IPS-15b (cell line): ENCODE measurements around the gene PCED1B.

ENCODE experiments used
- H3K27me3 ChIP-seq: one replicate; pipeline ENCODE4 v1.6.1; 2013; ENCODE audit warnings: low read length; ENCODE audit not compliant: control insufficient read depth, insufficient read depth
- H3K36me3 ChIP-seq: one replicate; pipeline ENCODE4 v1.6.1; 2013; ENCODE audit warnings: low read length; ENCODE audit not compliant: control insufficient read depth, insufficient read depth
- H3K4me1 ChIP-seq: one replicate; pipeline ENCODE4 v1.6.1; 2013; ENCODE audit warnings: mild to moderate bottlenecking, low read length; ENCODE audit not compliant: control insufficient read depth, insufficient read depth
- H3K4me3 ChIP-seq: one replicate; pipeline ENCODE4 v1.5.1; 2013; ENCODE audit warnings: low read depth, low read length
- H3K9ac ChIP-seq: one replicate; pipeline ENCODE4 v1.6.1; 2013; ENCODE audit warnings: low read depth, mild to moderate bottlenecking, low read length
- H3K9me3 ChIP-seq: one replicate; pipeline ENCODE4 v1.6.1; 2013; ENCODE audit warnings: mild to moderate bottlenecking, low read length; ENCODE audit not compliant: control insufficient read depth, insufficient read depth

PCED1B gene

DNA sequence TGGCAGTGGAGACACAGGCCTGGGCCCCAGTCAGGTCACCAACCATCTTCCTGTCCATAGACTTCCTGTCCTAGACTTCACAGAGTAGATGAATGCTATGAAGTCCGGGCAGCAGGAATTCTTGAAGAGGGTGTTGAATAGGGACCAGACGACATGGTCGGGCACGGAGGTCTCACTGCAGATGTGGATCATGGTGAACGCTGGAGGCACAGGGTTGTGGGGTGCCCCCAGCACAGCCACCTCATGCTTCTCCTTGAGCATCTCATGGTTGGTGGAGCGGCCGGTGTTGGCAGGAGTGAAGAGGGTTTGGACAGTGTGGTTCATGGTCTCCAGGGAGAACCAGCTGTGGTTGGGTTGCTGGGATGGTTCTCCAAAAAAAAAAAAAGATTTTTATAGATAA, 56.2 kb downstream of the PCED1B start:
- Histone ChIP-seq H3K36me3 (no peaks in the 10 kb centered on the region), H3K27me3 (no peaks in the 10 kb centered on the region), H3K4me1 (peaks cover 2% of the 10 kb centered on the region), H3K9me3 (no peaks in the 10 kb centered on the region), H3K4me3 (no peak overlapping the region), H3K9ac (no peak overlapping the region)

DNA sequence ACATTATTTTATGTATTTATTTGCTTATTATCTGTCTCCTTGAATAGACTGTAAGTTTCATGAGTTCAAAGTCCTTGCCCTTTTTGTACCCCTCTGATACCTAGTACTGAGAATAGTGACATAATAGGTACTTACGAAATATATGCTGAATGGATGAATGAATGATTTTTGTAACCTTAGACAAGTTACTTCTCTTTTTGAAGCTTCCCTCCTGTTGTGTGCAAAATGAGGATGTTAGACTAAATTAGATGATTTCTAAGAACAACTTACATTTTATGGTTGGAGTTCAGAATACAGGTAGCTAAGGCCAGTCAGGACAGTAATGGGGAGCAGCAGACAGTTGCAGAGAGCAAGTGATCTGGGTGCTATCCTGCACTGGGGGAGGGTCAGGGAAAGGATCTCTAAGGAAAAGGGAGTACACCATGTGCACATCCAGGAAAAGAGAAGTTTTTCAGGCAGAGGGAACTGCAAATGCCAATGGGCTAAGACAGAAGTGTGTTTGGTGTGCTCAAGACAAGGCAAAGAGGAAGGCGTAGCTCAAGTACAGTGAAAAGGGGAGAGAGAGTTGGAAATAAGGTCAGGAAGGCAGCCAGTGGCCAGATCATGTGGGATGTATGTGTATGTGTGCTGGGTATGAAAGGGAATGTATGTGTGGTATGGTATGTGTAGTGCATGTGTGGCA, 59.7 kb downstream of the PCED1B start:
- H3K4me3 ChIP-seq = no peak overlapping the region
- no peak overlapping the region for H3K9ac ChIP-seq
- H3K36me3 ChIP-seq = no peaks in the 10 kb centered on the region

DNA sequence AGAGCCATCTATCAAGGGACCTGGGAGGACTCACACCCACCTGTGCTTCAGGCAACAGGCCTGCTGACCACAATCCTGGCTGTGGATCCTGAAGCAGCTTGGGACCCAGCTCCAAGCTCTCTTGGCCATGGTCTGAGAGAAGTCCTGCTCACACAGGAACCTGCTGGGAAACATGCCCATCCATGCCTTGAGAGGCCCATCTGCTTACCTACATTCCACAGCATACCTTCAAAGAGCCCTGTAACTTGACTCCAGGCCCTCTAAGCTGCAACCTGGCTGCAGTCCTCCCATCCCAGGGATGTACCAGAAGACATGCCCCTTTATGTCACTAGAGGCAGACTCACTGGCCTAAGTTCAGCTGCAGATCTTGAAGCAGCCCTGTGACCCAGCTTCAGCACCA, 62.0 kb downstream of the PCED1B start:
- no peaks in the 10 kb centered on the region for H3K27me3 ChIP-seq
- H3K4me3 ChIP-seq = no peak overlapping the region
- no peaks in the 10 kb centered on the region for H3K36me3 ChIP-seq
- no peak overlapping the region for H3K9ac ChIP-seq
- no peaks in the 10 kb centered on the region for H3K9me3 ChIP-seq
- H3K4me1 ChIP-seq = no peaks in the 10 kb centered on the region

More for the DNA sequence above, 59.7 kb downstream of the PCED1B start:
- no peaks in the 10 kb centered on the region for H3K27me3 ChIP-seq
- H3K4me1 ChIP-seq = no peaks in the 10 kb centered on the region
- no peaks in the 10 kb centered on the region for H3K9me3 ChIP-seq

DNA sequence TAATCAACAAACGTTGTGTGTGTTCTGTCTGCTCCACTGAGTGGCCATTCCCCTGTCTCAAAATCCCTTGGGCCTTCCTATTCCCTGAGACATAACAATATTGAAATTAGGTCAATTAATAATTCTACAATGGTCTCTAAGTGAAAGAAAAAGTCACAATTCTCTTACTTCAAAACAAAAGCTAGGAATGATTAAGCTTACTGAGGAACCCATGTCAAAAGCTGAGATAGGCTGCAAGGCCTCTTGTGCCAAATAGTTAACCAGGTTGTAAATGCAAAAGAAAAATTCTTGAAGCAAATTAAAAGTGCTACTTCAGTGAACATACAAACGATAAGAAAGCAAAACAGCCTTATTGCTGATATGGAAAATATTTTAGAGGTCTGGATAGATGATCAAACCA, 65.3 kb downstream of the PCED1B start:
- H3K4me1 ChIP-seq = no peaks in the 10 kb centered on the region
- H3K27me3 ChIP-seq = no peaks in the 10 kb centered on the region
- H3K4me3 ChIP-seq = no peak overlapping the region
- no peak overlapping the region for H3K9ac ChIP-seq
- H3K9me3 ChIP-seq = no peaks in the 10 kb centered on the region
- H3K36me3 ChIP-seq = no peaks in the 10 kb centered on the region

DNA sequence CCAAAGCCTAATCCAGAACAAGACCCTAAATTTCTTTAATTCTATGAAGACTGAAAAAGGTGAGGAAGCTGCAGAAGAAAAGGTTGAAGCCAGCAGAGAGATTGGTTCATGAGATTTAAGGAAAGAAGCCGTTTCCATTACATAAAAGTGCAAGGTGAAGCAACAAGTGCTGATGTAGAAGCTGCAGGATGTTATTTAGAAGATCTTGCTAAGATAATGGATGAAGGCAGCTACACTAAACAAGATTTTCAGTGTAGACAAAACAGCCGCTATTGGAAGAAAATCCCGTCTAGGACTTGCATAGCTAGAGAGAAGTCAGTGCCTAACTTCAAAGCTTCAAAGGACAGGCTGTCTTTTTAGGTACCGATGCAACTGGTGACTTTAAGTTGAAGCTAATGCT, 65.8 kb downstream of the PCED1B start:
- Histone ChIP-seq H3K9me3 (no peaks in the 10 kb centered on the region), H3K4me3 (no peak overlapping the region), H3K27me3 (no peaks in the 10 kb centered on the region), H3K4me1 (no peaks in the 10 kb centered on the region), H3K9ac (no peak overlapping the region), H3K36me3 (no peaks in the 10 kb centered on the region)

DNA sequence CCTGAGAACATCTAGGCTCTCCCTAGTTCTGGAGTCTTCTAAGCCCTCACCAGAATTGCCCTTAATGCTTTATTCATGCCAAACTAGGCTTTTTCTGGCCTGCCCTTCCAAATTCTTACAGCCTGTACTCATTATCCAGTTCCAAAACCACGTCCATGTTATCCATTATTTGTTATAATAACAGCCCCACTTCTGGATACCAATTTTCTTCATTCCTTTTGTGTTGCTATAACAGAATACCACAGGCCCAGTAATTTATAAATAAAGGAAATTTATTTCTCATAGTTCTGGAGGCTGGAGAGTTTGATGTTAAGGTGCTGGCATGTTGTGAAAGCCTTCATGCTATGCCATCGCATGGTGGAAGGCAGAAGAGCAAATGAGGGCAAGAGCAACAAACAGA, 68.3 kb downstream of the PCED1B start:
- Histone ChIP-seq H3K4me1 (no peaks in the 10 kb centered on the region), H3K9ac (no peak overlapping the region), H3K27me3 (no peaks in the 10 kb centered on the region), H3K36me3 (no peaks in the 10 kb centered on the region), H3K9me3 (no peaks in the 10 kb centered on the region), H3K4me3 (no peak overlapping the region)

DNA sequence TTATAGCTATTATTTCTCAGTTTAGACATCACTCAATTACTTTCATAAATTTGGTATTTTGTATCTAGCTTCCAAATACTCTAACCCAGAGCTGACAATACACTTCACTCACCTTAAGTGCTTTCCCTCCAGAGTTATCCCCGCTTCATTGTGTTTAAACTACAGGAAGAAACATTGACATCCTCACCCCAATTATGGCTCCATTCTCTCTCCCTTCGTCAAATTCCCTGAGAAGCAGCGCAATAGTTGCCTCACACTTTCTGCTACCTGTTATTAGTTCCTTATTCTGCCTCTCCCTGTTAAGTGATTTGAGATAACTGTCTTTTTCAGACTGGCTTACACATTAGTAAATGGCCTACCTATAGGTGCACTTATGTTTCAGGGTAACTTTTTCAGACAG, 69.7 kb downstream of the PCED1B start:
- no peaks in the 10 kb centered on the region for H3K9me3 ChIP-seq

DNA sequence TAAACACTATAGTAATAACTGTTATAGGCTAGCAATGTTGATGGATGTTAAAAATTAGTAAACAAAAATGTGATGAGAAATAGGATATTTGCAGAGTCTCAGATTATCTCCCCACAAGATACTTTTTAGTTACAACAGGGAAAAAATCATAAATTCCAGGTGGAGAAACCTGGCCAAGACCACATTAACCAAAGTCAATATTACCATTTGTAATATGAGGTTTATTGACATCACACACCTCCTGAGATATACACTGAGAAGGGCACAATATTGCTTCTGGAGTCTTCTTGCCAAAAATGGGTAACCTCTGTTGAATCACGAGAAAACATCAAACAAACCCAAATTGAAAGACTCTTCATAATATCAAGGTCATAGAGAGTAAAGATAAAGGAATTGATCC, 72.7 kb downstream of the PCED1B start:
- Histone ChIP-seq H3K36me3 (no peaks in the 10 kb centered on the region), H3K4me3 (no peak overlapping the region), H3K27me3 (no peaks in the 10 kb centered on the region), H3K9me3 (no peaks in the 10 kb centered on the region), H3K4me1 (no peaks in the 10 kb centered on the region), H3K9ac (no peak overlapping the region)

More for the DNA sequence above, 69.7 kb downstream of the PCED1B start:
- Histone ChIP-seq H3K27me3 (no peaks in the 10 kb centered on the region), H3K4me1 (no peaks in the 10 kb centered on the region), H3K4me3 (no peak overlapping the region), H3K9ac (no peak overlapping the region), H3K36me3 (no peaks in the 10 kb centered on the region)

DNA sequence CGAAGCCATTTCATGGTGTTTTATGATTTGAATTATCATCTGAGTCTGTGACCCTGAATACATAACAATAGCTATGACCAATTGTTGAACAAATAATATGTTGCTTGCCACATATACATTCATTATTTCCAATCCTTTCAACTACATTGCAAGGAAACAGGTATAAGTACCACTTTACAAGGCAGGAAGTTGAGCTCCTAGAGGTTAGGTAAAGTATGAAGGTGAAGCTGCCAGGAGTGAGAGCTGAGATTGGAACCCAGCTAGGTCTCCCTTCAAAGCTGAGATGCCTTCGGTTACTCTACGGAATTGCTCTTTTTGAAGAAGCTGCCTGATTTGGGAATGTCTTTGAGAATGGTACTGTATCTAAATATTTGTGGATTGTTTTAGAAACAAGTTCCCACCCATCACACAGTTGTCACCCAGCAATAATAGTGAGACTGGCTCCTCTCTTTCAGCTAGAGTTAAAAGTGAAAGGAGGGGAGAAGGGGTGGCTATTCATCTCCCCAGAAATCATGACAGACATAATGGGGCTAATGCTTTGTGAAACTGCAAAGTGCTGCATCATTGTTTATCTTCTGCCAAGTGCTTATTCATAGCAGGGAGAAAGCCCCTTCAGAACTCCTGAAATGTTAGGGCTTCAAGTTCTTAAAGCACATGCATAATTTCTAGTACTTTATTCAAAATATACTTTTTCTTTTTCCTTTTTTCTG, 76.2 kb downstream of the PCED1B start:
- Histone ChIP-seq H3K36me3 (no peaks in the 10 kb centered on the region), H3K4me3 (no peak overlapping the region), H3K9me3 (no peaks in the 10 kb centered on the region), H3K4me1 (no peaks in the 10 kb centered on the region), H3K27me3 (no peaks in the 10 kb centered on the region), H3K9ac (no peak overlapping the region)

DNA sequence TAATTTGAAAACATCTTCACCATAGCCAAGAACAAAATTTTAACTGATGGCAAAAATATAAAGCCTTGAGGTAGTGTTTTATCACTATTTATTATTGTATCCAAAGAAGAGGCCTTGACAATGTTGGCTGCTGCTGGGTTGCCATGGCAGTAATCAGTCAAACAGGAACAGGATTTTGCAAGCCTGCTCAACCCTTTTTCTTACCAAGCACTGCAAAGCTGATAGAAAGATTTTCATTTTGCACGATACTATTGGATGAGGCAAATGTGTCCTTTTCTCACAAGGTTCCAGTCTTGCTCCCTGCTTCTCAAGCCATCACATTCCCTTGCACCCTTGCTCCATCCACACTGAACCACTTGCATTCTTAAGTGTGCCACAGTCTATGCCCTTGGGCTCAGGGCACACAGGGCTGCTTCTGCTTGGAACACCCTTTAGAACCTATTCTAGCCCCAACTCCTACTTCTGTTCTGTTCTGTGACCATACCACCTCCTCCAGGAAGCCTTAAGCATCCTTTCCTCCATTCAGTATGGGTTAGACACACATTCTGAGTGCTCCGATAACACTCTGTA, 76.8 kb downstream of the PCED1B start:
- Histone ChIP-seq H3K4me1 (no peaks in the 10 kb centered on the region), H3K36me3 (no peaks in the 10 kb centered on the region), H3K9me3 (no peaks in the 10 kb centered on the region), H3K27me3 (no peaks in the 10 kb centered on the region), H3K4me3 (no peak overlapping the region), H3K9ac (no peak overlapping the region)

DNA sequence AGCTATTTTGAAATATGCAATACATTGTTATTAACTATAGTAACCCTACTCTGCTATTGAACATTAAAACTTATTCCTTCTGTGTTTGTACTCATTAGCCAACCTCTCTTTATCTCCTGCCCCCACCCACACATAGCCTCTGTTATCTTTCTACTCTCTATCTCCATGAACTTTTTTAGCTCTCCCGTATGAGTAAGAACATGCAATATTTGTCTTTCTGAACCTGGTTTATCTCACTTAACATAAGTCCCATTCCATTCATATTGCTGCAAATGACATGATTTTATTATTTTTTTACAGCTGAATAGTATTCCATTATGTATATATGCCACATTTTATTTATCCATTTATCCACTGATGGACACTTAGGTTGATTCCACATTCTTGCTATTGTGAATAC, 79.4 kb downstream of the PCED1B start:
- Histone ChIP-seq H3K4me1 (no peaks in the 10 kb centered on the region), H3K27me3 (no peaks in the 10 kb centered on the region), H3K9me3 (no peaks in the 10 kb centered on the region), H3K36me3 (no peaks in the 10 kb centered on the region), H3K4me3 (no peak overlapping the region), H3K9ac (no peak overlapping the region)

DNA sequence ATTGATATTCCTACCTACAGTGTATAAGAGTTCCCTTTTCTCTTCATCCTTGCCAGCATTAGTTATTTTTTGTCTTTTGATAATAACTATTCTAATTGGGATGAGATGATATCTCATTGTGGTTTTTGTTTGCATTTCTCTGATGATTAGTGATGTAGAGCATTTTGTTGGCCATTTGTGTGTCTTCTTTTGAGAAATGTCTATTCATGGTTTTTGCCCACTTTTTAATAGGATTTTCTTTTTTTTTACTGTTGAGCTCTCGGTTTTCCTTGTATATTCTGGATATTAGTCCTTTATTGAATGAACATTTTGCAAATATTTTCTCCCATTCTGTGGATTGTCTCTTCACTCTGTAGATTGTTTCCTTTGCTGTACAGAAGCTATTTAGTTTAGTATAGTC, 79.9 kb downstream of the PCED1B start:
- Histone ChIP-seq H3K9me3 (no peaks in the 10 kb centered on the region), H3K9ac (no peak overlapping the region), H3K4me1 (no peaks in the 10 kb centered on the region), H3K4me3 (no peak overlapping the region), H3K36me3 (no peaks in the 10 kb centered on the region), H3K27me3 (no peaks in the 10 kb centered on the region)
